Body of pancreas (tissue), 4 donors: ENCODE data around the gene PPOX. TPM values are rescaled to one million over a fixed set of nuclear protein-coding genes. Genes with fewer than 3 reads are reported as not detected.
A peak's percentile ranks its signal among the peaks of the same experiment; 100 is the strongest.

ENCODE experiments used
- ATAC-seq: fragments of 150-250 bp; one replicate; pipeline ENCODE4 v1.9.1; 2016
- DNase-seq, 4 donors: peaks; one replicate each; pipeline ENCODE4 v3.0.0-alpha.2; 2019
- H3K27ac ChIP-seq, 4 donors: fragments of 200-600 bp; sonication (generic); 1 replicate in 3 of 4; 2 replicates in 1 of 4; pipeline versions ENCODE4 v1.5.1 to v1.6.1; 2016 to 2019; ENCODE audit warnings: mild to moderate bottlenecking in 1 of 4, mixed read lengths in 1 of 4, moderate library complexity in 1 of 4
- H3K27me3 ChIP-seq, 2 donors: fragments of 200-600 bp; sonication (generic); one replicate each; pipeline ENCODE4 v1.6.0; 2016; ENCODE audit warnings: mild to moderate bottlenecking in 1 of 2
- H3K36me3 ChIP-seq, 2 donors: fragments of 200-600 bp; sonication (generic); replicated peaks in 1 of 2; 2 replicates each; pipeline ENCODE4 v1.5.1; 2016; ENCODE audit warnings: low read depth in 2 of 2; ENCODE audit not compliant: insufficient read depth in 1 of 2
- H3K4me1 ChIP-seq: fragments of 200-600 bp; sonication (generic); one replicate; pipeline ENCODE4 v1.6.0; 2016
- H3K4me3 ChIP-seq, 2 donors: fragments of 200-600 bp; sonication (generic); 1 replicate in 1 of 2; 2 replicates in 1 of 2; pipeline ENCODE4 v1.5.1; 2016 to 2019
- H3K9me3 ChIP-seq, 3 donors: fragments of 200-600 bp; sonication (generic); 1 replicate in 2 of 3; 2 replicates in 1 of 3; pipeline ENCODE4 v1.5.1; 2016
- CTCF ChIP-seq, 7 experiments: fragments of 450-650 bp in 4 of 7; fragments of 200-600 bp in 3 of 7; sonication (generic) in 3 of 7; IDR thresholded peaks; one replicate each; pipeline ENCODE4 v1.5.1; 2016 to 2019; ENCODE audit warnings: antibody characterized with exemption in 7 of 7
- POLR2A ChIP-seq, 3 donors: fragments of 450-650 bp; IDR thresholded peaks; one replicate each; pipeline ENCODE4 v1.6.1; 2016; ENCODE audit warnings: antibody characterized with exemption in 3 of 3, mild to moderate bottlenecking in 2 of 3
- WGBS, 2 donors: methylation state at CpG; one replicate each; pipeline ENCODE4 v1.1.5; 2017; 5-methylcytosine and 5-hydroxymethylcytosine counted together
- intact Hi-C: fragments of 100-400 bp; cut with DNase I; formaldehyde crosslinking; loops from one replicate; pipeline ENCODE4 v1.15.1; 2023
- total RNA-seq, 2 donors: library from RNA; depleted of rRNA; stranded (reverse); fragments of >200 nt; gene quantifications; one replicate each; pipeline ENCODE4 v1.1.0, GENCODE V29; 2016

PPOX gene
- total RNA-seq, 2 donors from 2014 or later = 16.2 to 18.9 TPM

DNA sequence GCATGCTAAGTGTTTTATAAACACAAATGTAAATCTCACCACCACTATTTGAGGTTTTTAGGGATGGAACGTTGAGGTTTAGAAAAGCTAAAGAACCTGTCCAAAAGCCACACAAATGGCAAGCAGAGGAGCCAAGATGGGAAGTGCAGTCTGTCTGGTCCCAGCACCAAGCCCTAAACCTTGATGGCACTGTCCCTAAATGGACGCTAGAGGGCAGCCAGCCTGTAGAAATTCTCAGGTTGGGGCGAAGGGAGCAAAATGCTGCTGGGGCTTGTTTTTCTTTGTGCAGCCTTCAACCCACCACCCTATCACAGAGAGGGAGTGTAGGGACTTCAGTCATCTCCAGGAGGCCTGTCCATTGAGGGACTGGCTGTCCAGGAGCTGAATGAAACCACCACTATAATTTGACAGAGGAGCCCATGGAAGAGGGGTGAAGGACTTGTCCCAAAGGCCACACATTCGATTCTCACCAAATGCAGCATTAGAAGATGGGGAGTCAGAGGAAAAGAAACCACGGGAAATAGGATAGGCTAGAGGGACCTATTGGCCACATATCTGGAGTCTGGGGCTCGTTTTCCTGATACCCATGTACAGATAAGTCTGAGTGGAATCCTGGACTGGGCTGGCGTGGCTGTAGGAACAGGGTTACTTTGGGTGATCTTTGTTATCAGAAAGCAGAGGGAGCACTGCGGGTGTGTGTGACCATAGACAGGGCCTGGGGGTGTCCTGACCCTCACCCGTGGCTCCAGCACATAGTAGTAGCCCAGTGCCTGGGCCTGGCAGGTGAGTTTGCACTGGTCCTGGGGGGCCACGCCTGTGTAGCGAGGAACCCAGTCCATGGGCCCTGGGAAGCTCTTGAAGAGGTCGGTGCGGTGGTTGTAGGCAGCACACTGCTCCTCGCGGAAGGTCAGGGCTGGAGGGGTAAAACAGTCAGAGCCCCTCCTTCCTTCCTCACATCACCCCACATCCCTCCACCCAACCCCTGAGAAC lies 26.5 kb downstream of the PPOX start:
- TF ChIP-seq POLR2A (IDR thresholded peaks at IDR 0.05) (no peak), CTCF (IDR thresholded peaks at IDR 0.05) (peak; percentile 71 to 90 (median 79))
- Histone ChIP-seq H3K36me3 (no peaks in the 10 kb centered on the region), H3K4me3 (no peak overlapping the region), H3K4me1 (no peaks in the 10 kb centered on the region), H3K9me3 (no peaks in the 10 kb centered on the region), H3K27ac (no peak overlapping the region), H3K27me3 (no peaks in the 10 kb centered on the region)
- peak; percentile 63 to 76 (median 70) for DNase-seq
- 41 to 45% methylated on average over 15 of the region's 15 CpGs for WGBS, 2 donors
- ATAC-seq = peak; percentile 77
- intact Hi-C loops = no loop called here

DNA sequence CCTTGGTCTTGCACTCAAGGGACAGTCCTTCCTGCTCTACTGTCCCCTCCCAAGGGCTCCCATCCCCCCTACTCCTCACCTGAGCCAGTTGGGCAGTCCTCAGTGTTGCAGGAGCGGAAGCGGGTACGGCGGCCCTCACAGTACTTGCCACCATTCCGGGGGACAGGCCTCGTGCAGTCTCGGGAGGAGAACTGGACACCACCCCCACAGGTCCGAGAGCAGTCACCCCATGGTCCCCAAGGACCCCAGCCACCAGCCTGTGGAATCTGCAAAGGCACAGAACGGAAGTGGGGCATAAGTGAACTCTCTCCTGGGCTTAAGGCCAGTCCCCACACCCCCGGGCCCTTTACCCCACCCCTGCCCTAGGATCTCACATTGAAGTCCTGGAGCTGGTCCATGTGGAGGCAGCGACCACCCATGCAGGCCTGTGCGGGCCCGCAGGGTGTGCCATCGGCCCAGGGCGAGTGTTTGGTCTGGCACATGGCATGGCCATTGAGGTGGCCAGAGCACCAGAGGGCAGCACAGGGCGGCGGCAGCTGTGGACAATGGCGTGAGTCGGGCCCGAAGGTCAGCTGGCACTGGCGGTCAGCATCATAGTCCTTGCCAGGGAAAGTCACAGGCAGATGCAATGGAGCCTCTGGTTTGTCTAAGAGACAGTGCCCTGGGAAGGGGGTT lies 27.5 kb downstream of the PPOX start:
- Histone ChIP-seq H3K9me3 (no peaks in the 10 kb centered on the region), H3K27me3 (no peaks in the 10 kb centered on the region), H3K36me3 (no peaks in the 10 kb centered on the region), H3K4me1 (no peaks in the 10 kb centered on the region), H3K27ac (no peak overlapping the region), H3K4me3 (no peak overlapping the region)
- DNase-seq (no peak), ATAC-seq (no peak)
- peak in 1 of 3 donors; percentile 2 for TF ChIP-seq POLR2A (IDR thresholded peaks at IDR 0.05)
- TF ChIP-seq CTCF (IDR thresholded peaks at IDR 0.05) = no peak
- 57 to 60% methylated on average over 1 to 21 of the region's 21 CpGs for WGBS, 2 donors
- intact Hi-C loops = no loop called here

- WGBS, 2 donors = 61 to 74% methylated on average over 2 to 4 of the region's 4 CpGs
- H3K4me3 ChIP-seq = no peak overlapping the region
- no peaks in the 10 kb centered on the region for H3K36me3 ChIP-seq
- no peak overlapping the region for H3K27ac ChIP-seq
- no peaks in the 10 kb centered on the region for H3K4me1 ChIP-seq
- intact Hi-C loops = no loop called here
- H3K27me3 ChIP-seq = no peaks in the 10 kb centered on the region
- no peaks in the 10 kb centered on the region for H3K9me3 ChIP-seq
- ATAC-seq (no peak), DNase-seq (no peak)
- TF ChIP-seq CTCF (IDR thresholded peaks at IDR 0.05) (no peak), POLR2A (IDR thresholded peaks at IDR 0.05) (no peak)
Observed at GRCh38 chr1:161195171-161195570, 28.9 kb downstream of the PPOX start.

DNA sequence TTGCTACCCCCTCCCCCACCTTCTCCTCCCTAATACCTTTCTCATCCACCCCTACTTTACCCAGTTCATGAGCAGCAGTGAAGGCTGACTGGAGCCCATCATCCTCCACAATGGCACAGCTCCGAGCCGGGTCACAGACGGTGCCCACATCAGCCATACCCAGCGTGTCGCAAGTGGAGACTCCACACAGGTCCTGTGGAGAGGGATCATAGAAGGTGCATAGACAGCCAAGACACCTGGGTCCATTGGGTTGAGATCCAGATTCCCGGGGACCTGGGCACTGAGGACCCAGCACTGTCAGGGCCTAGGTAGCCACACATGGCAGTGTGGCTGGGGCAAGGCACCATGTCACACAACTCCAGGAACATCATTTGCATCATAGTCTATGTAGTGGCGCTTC lies 29.9 kb downstream of the PPOX start:
- H3K9me3 ChIP-seq = no peaks in the 10 kb centered on the region
- ATAC-seq = no peak
- H3K36me3 ChIP-seq = no peaks in the 10 kb centered on the region
- no peak overlapping the region for H3K4me3 ChIP-seq
- 66 to 86% methylated on average over 4 to 7 of the region's 7 CpGs for WGBS, 2 donors
- H3K27me3 ChIP-seq = no peaks in the 10 kb centered on the region
- peaks cover 4% of the 10 kb centered on the region for H3K4me1 ChIP-seq
- intact Hi-C loops = no loop called here
- DNase-seq = no peak
- H3K27ac ChIP-seq = no peak overlapping the region
- TF ChIP-seq POLR2A (IDR thresholded peaks at IDR 0.05) (no peak), CTCF (IDR thresholded peaks at IDR 0.05) (no peak)
